Ovary (tissue), 9 donors: ENCODE results near the gene RGS7. TPM values are rescaled to one million over a fixed set of nuclear protein-coding genes. Genes with fewer than 3 reads are reported as not detected.

ENCODE experiments used
- DNase-seq, 5 donors: peaks; one replicate each; pipeline ENCODE4 v3.0.0-alpha.2; 2019 to 2020
- H3K27ac ChIP-seq, 2 donors: fragments of 200-600 bp; one replicate each; pipeline versions ENCODE4 v1.5.1 to v1.8.0; 2019 to 2022
- H3K27me3 ChIP-seq: fragments of 200-600 bp; one replicate; pipeline ENCODE4 v1.8.0; 2022
- H3K36me3 ChIP-seq: fragments of 200-600 bp; sonication (generic); one replicate; pipeline ENCODE4 v1.5.1; 2019
- H3K4me1 ChIP-seq: one replicate; pipeline ENCODE4 v1.8.1; 2013; ENCODE audit warnings: mild to moderate bottlenecking, moderate library complexity; ENCODE audit not compliant: insufficient read depth
- H3K4me3 ChIP-seq: fragments of 200-600 bp; sonication (generic); one replicate; pipeline ENCODE4 v1.5.1; 2017
- H3K9me3 ChIP-seq, 2 donors: fragments of 200-600 bp in 1 of 2; sonication (generic) in 1 of 2; one replicate each; pipeline versions ENCODE4 v1.5.1 to v1.8.1; 2013 to 2019; ENCODE audit warnings: mild to moderate bottlenecking in 1 of 2, moderate library complexity in 1 of 2
- EP300 ChIP-seq: sonication (generic); formaldehyde crosslinking; IDR thresholded peaks from one replicate; pipeline ENCODE4 v1.6.1; 2017; ENCODE audit warnings: antibody characterized with exemption
- POLR2A ChIP-seq: fragments of 450-650 bp; IDR thresholded peaks from one replicate; pipeline ENCODE4 v1.6.1; 2017; ENCODE audit warnings: antibody characterized with exemption, mild to moderate bottlenecking, moderate library complexity
- WGBS, 3 donors: extraction: QIAGEN DNeasy Blood & Tissue Kit in 1 of 3; methylation state at CpG; one replicate each; pipeline versions ENCODE4 v1.1.5 to v1.1.7; 2013 to 2017; 5-methylcytosine and 5-hydroxymethylcytosine counted together
- intact Hi-C, 4 donors: fragments of 100-400 bp; cut with DNase I; formaldehyde crosslinking; loops; one replicate each; pipeline versions ENCODE4 v1.11.0 to v1.15.1; 2022 to 2023
- polyA plus RNA-seq, 2 donors: library from polyadenylated mRNA; stranded (reverse); fragments of 200-250 nt in 1 of 2; fragments of 350-450 nt in 1 of 2; fragmentation: Illumina TruSeq in 1 of 2; extraction: RNeasy Lipid Tissue Mini Kit (QIAGEN cat#74804) in 1 of 2; gene quantifications; one replicate each; pipeline ENCODE4 v1.2.3, GENCODE V29; 2013 to 2014
- total RNA-seq, 7 donors: library from RNA; depleted of rRNA in 2 of 7; stranded (reverse); fragments of >200 nt in 2 of 7; fragmentation: NEBNext Ultra II Directional in 3 of 7; extraction: Animal tissue kit (Norgen Biotek cat#: 25700) in 3 of 7; gene quantifications; one replicate each; pipeline versions ENCODE4 v1.1.0 to v1.2.4, GENCODE V29; 2016 to 2023
- TF ChIP-seq, protein P1 (sequence below), 3 donors: fragments of 450-650 bp in 2 of 3; fragments of 200-600 bp in 1 of 3; IDR thresholded peaks; one replicate each; pipeline versions ENCODE4 v1.5.1 to v1.8.0; 2016 to 2022; ENCODE audit warnings: antibody characterized with exemption in 3 of 3, mild to moderate bottlenecking in 1 of 3
- donor health status: DM: no; HTN: no; CAD: no; lungs with moderate emphysema.
- donor health status: DM: no; HTN: no; CAD: no.
- donor health status: Bipolar disorder and iron deficiency.
- donor health status: DM: yes; HTN: yes; CAD: no.
- donor health status: DM: no; HTN: no; CAD: no.
- donor health status: DM: yes; HTN: yes; CAD: no.

Gene RGS7
- total and polyA plus RNA-seq, 9 donors, result 0.10 to 1.00 (median 0.37) TPM; not detected in 1

DNA sequence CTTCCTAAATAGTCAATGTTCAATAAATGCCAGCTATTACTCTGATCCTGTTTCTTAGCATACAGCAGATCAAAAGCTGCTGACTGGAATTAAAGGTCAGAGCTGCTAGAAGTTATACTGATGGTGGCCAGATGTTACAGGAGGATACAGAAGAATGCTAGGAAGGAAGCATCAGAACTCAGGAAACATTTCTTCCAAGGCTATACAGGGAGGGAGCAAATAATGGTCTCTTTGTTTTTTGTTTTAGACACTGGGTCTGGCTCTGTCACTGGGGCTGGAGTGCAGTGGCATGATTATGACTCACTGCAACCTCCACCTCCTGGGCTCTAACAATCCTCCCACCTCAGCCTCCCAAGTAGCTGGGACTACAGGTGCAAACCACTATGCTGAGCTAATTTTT is 175.5 kb downstream of the RGS7 start:
- DNase-seq, result no peak
- Histone ChIP-seq H3K36me3 (no peaks in the 10 kb centered on the region), H3K4me3 (no peak overlapping the region), H3K9me3 (no peaks in the 10 kb centered on the region), H3K4me1 (no peaks in the 10 kb centered on the region), H3K27me3 (no peaks in the 10 kb centered on the region), H3K27ac (no peak overlapping the region)
- TF ChIP-seq EP300, result no peak
- TF ChIP-seq, protein P1, sequence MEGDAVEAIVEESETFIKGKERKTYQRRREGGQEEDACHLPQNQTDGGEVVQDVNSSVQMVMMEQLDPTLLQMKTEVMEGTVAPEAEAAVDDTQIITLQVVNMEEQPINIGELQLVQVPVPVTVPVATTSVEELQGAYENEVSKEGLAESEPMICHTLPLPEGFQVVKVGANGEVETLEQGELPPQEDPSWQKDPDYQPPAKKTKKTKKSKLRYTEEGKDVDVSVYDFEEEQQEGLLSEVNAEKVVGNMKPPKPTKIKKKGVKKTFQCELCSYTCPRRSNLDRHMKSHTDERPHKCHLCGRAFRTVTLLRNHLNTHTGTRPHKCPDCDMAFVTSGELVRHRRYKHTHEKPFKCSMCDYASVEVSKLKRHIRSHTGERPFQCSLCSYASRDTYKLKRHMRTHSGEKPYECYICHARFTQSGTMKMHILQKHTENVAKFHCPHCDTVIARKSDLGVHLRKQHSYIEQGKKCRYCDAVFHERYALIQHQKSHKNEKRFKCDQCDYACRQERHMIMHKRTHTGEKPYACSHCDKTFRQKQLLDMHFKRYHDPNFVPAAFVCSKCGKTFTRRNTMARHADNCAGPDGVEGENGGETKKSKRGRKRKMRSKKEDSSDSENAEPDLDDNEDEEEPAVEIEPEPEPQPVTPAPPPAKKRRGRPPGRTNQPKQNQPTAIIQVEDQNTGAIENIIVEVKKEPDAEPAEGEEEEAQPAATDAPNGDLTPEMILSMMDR (IDR thresholded peaks at IDR 0.05), result no peak
- no peak for TF ChIP-seq POLR2A
- intact Hi-C loops, result no loop called here

DNA sequence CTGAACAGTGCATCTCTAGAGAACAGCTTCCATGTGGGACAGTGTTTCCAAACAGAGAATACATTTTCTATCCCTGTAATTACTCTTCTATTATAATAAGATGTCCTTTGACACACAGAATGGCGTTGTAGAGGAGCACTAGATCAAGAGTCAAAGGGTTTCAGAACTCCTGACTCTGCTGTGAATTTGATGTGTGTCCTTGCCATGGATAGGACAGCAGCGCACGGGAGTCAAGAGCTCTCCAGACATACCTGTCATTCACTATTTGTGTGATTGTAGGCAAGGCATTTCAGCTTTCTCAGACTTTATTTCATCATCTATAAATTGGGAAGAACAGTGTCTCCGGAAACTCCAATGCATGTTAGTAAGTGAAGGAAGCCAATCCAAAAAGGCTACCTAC is 176.4 kb downstream of the RGS7 start:
- Histone ChIP-seq H3K36me3 (no peaks in the 10 kb centered on the region), H3K9me3 (no peaks in the 10 kb centered on the region), H3K27me3 (no peaks in the 10 kb centered on the region), H3K4me1 (no peaks in the 10 kb centered on the region), H3K27ac (no peak overlapping the region), H3K4me3 (no peak overlapping the region)
- TF ChIP-seq, protein P1 (IDR thresholded peaks at IDR 0.05), result no peak
- TF ChIP-seq EP300 (no peak), POLR2A (no peak)
- intact Hi-C loops, result no loop called here
- 76 to 94% (median 80%) methylated on average over 4 of the region's 4 CpGs for WGBS, 3 donors
- no peak for DNase-seq

DNA sequence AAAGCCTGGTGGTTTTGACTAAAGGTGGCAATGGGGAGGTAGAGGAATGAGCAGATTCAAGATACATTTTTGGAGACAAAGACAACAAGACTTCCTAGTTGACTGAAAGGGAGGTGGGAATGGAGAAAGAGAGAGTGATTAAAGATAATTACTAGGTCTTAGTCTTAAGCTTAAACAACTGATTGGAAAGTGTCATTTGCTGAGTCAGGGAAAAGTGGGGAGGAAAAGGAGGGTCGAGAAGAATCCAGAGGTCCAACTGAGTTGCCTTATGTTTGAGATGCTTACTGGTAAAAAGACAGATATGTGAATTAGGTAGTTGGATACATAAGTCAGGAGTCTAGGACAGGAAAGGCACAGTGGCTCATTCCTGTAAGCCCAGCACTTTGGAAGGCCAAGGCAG is 179.3 kb downstream of the RGS7 start:
- no peaks in the 10 kb centered on the region for H3K36me3 ChIP-seq
- H3K27ac ChIP-seq, result no peak overlapping the region
- H3K9me3 ChIP-seq, result no peaks in the 10 kb centered on the region
- 63 to 75% (median 73%) methylated on average over 1 of the region's 1 CpG for WGBS, 3 donors
- no peaks in the 10 kb centered on the region for H3K4me1 ChIP-seq
- H3K27me3 ChIP-seq, result no peaks in the 10 kb centered on the region
- no peak overlapping the region for H3K4me3 ChIP-seq
- TF ChIP-seq POLR2A (no peak), EP300 (no peak)
- TF ChIP-seq, protein P1 (IDR thresholded peaks at IDR 0.05), result no peak
- no peak for DNase-seq
- intact Hi-C loops, result no loop called here

DNA sequence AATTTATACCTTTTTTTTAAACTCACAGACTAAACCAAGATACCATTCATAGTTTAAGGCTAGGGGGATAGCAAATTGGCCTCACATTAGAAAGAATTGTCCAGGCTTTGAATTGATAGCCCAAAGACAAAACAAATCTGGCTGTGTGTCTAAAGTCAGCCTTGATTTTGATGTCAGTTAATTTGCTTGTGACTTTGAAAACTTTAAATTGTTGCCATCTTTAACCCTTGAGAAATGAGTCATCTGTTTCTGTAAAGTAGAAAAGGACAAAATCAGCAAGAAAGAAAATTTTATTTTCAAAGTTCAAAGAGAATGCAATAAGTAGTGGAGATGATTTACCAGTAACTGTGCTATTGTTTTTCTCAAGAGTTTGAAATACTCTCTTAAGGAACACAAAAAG is 184.5 kb downstream of the RGS7 start:
- Histone ChIP-seq H3K4me3 (no peak overlapping the region), H3K4me1 (no peaks in the 10 kb centered on the region), H3K27me3 (no peaks in the 10 kb centered on the region), H3K9me3 (no peaks in the 10 kb centered on the region), H3K27ac (no peak overlapping the region), H3K36me3 (no peaks in the 10 kb centered on the region)
- DNase-seq, result no peak
- TF ChIP-seq POLR2A (no peak), EP300 (no peak)
- TF ChIP-seq, protein P1 (IDR thresholded peaks at IDR 0.05), result no peak
- intact Hi-C loops, result no loop called here

DNA sequence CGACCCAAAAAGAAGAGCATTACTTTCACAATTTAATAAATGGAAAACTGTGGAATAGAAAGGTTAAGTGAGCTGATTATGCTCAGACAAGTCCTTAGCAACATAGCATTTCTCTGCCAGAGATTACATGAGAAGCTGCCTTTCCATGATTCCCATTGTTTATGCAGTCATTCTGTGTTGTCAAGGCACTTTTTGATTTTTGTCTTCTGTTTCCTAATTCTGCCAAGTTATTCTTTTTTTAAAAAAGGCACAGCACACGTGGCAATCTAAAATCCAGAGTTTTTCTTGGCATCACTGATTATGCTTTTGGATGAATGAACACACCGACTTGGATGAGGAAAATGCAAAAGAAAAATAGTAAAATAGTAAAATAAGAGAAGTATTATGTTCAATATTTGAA is 185.0 kb downstream of the RGS7 start:
- WGBS, 3 donors, result 1 to 6% (median 5%) methylated on average over 3 of the region's 3 CpGs
- H3K36me3 ChIP-seq, result no peaks in the 10 kb centered on the region
- TF ChIP-seq POLR2A, result no peak
- TF ChIP-seq, protein P1 (IDR thresholded peaks at IDR 0.05), result no peak
- TF ChIP-seq EP300, result no peak
- H3K27ac ChIP-seq, result no peak overlapping the region
- no peak for DNase-seq
- H3K4me1 ChIP-seq, result no peaks in the 10 kb centered on the region
- H3K9me3 ChIP-seq, result no peaks in the 10 kb centered on the region
- H3K27me3 ChIP-seq, result no peaks in the 10 kb centered on the region
- intact Hi-C loops, result no loop called here
- no peak overlapping the region for H3K4me3 ChIP-seq
